Mesenteric fat pad (tissue), 1 donor: Measurements from ENCODE around the gene PRR18. TPM values are rescaled to one million over a fixed set of nuclear protein-coding genes. Genes with fewer than 3 reads are reported as not detected.

Experiments used
- DNase-seq: peaks from one replicate; pipeline ENCODE4 v3.0.0-alpha.2; 2020; ENCODE audit warnings: low spot score
- total RNA-seq: library from RNA; stranded (reverse); fragmentation: NEBNext Ultra II Directional; extraction: Animal tissue kit (Norgen Biotek cat#: 25700); gene quantifications from one replicate; pipeline ENCODE4 v1.2.1, GENCODE V29; 2021
- donor health status: DM: yes; HTN: yes; CAD: no.

PRR18 gene
- total RNA-seq, 1 donor from 2014 or later: 1.0 TPM

GRCh38 chr6:166306378-166307081 lies 1.7 kb downstream of the PRR18 start:
- no peak for DNase-seq

- no peak for DNase-seq
These were observed 2.6 kb downstream of the PRR18 start for GRCh38 chr6:166305562-166306117.

- DNase-seq: no peak
These were observed 4.1 kb downstream of the PRR18 start for GRCh38 chr6:166304106-166304505.

- no peak for DNase-seq
These were observed 6.3 kb downstream of the PRR18 start for GRCh38 chr6:166301611-166302529.

- no peak for DNase-seq
These were observed 7.7 kb downstream of the PRR18 start for GRCh38 chr6:166300357-166300987.

- no peak for DNase-seq
These were observed 10.6 kb downstream of the PRR18 start for GRCh38 chr6:166297606-166298005.

GRCh38 chr6:166296035-166296883 lies 11.9 kb downstream of the PRR18 start:
- no peak for DNase-seq

GRCh38 chr6:166293731-166294584 lies 14.2 kb downstream of the PRR18 start:
- DNase-seq: no peak

- no peak for DNase-seq
These were observed 18.8 kb downstream of the PRR18 start for GRCh38 chr6:166289207-166290060.

GRCh38 chr6:166286839-166287271 lies 21.3 kb downstream of the PRR18 start:
- DNase-seq: no peak

GRCh38 chr6:166285233-166285632 lies 23.0 kb downstream of the PRR18 start:
- DNase-seq: no peak

- DNase-seq: no peak
These were observed 23.6 kb downstream of the PRR18 start for GRCh38 chr6:166284640-166285039.

- DNase-seq: no peak
These were observed 25.7 kb downstream of the PRR18 start for GRCh38 chr6:166282394-166283032.

- no peak for DNase-seq
These were observed 27.1 kb downstream of the PRR18 start for GRCh38 chr6:166281104-166281503.

GRCh38 chr6:166279393-166279679 lies 28.9 kb downstream of the PRR18 start:
- no peak for DNase-seq

GRCh38 chr6:166278579-166279392 lies 29.4 kb downstream of the PRR18 start:
- DNase-seq: no peak

GRCh38 chr6:166277892-166278578 lies 30.2 kb downstream of the PRR18 start:
- no peak for DNase-seq
